GM18858 (cell line): ENCODE measurements around the gene GNL3.
"Not testable (repeated sequence)": the region's sequence is repeated elsewhere in the genome, so short reads cannot be mapped to it uniquely, and the experiment has no call there.

Experiments used
- ATAC-seq: cut with Tn5 transposase; IDR thresholded peaks from one replicate; pipeline ENCODE4 v1.9.1; 2021; ENCODE audit not compliant: unreplicated experiment

Gene GNL3

GRCh38 chr3:52719618-52720017 lies 33.8 kb downstream of the GNL3 start:
- no peak for ATAC-seq

- ATAC-seq: no peak
These were observed 35.3 kb downstream of the GNL3 start for GRCh38 chr3:52721002-52721729.

- no peak for ATAC-seq
These were observed 35.8 kb downstream of the GNL3 start for GRCh38 chr3:52721730-52722008.

GRCh38 chr3:52722491-52722890 lies 36.7 kb downstream of the GNL3 start:
- ATAC-seq: no peak

- no peak for ATAC-seq
These were observed 38.1 kb downstream of the GNL3 start for GRCh38 chr3:52723935-52724334.

- ATAC-seq: no peak
These were observed 38.7 kb downstream of the GNL3 start for GRCh38 chr3:52724511-52724910.

GRCh38 chr3:52728753-52729152 lies 42.9 kb downstream of the GNL3 start:
- not testable (repeated sequence) for ATAC-seq

GRCh38 chr3:52730681-52731080 lies 44.8 kb downstream of the GNL3 start:
- no peak for ATAC-seq

GRCh38 chr3:52731590-52731989 lies 45.8 kb downstream of the GNL3 start:
- no peak for ATAC-seq

- no peak for ATAC-seq
These were observed 47.5 kb downstream of the GNL3 start for GRCh38 chr3:52733256-52733891.

- ATAC-seq: no peak
These were observed 53.9 kb downstream of the GNL3 start for GRCh38 chr3:52739730-52740129.

GRCh38 chr3:52742418-52743041 lies 56.7 kb downstream of the GNL3 start:
- ATAC-seq: no peak

GRCh38 chr3:52743152-52743551 lies 57.3 kb downstream of the GNL3 start:
- ATAC-seq: no peak

GRCh38 chr3:52743721-52744120 lies 57.9 kb downstream of the GNL3 start:
- ATAC-seq: no peak
